ENCODE measurements around the gene MRAP. TPM values are rescaled to one million over a fixed set of nuclear protein-coding genes. Genes with fewer than 3 reads are reported as not detected.

MRAP gene
- total RNA-seq, 2 experiments from 2014 or later: not detected

DNA sequence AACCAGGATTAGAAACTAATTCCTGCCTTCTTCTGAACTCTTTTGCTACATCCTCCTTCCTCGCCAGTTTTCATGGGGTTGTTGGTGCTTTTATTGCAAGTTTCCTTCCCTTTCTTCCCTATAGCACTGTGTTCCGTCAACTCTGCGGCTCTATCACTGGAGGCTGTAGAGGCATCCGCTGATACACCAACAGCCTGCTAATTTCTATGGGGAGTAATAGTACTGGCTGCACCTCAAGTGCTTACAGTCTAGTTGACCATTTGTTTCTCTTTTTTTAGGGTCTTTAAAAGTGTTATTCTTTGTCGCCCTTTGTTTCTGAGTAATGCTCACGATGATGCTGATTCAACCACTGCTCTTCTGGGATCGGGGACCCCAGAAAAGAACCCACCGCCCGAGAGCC, 20.6 kb upstream of the MRAP start:
- Mint-ChIP-seq H3K9me3 (no peaks in the 10 kb centered on the region), H3K27ac (peak overlapping the region; percentile 96), H3K27me3 (no peaks in the 10 kb centered on the region), H3K36me3 (ENCODE audit: low read depth) (no peaks in the 10 kb centered on the region), H3K4me3 (peak overlapping the region; percentile 99), H3K4me1 (peaks cover 39% of the 10 kb centered on the region)
- CTCF ChIA-PET: no interaction called here
- no peak for DNase-seq
- POLR2A ChIA-PET: interaction anchor here (0.6 kb wide), 1 partner anchor 543 kb away, joined by 3 read pairs; no protein-coding TSS in a partner anchor

DNA sequence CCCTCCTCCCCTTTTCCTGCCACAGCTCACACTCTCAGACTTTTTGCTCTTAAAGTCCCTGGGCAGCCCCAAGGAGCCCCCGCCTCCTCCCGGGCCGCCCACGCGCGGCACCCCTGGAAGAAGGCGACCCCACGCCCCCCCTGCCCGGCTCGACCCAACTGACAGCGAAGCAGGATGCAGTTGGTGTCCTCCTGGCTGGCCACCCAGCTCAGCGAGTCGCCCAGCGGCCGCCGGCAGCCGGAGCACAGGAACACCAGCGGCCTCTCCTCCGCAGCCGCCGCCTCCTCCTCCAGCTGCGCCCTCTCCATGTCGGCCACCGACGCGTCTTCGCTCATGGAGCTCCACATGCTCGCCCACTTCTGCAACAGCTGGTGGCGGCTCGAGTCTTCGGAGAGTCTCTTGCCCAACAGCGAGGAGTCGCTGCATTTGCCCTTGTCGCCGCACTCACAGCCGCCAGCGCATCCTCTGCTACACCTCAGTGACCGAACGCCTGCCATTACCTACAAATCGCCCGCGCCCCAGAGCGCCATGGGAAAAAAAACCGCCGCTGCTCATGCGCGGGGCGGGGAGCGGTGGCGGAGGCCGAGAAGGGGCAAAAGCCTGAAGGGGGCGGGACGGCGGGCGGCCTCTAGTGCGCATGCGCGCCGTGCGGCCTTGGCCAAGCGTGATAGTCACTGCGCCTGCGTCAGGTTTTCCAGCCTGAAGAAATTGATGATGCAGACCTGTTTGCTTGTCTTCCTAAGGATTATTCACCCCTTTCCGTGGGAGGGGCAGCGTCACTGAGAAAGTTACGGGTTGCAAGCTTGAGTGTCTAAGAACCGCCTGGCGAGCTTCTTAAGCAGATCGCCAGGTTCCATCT, 19.9 kb upstream of the MRAP start, which contains the start of gene MIS18A:
Gene MIS18A (minus strand): TSS at position 532 of the 859 bp plus-strand sequence. CDS start 35 bp downstream, at position 497.
- peak; percentile 96 for DNase-seq
- Mint-ChIP-seq H3K4me3 (peak within 1 kb of the TSS; percentile 99), H3K27ac (peak within 1 kb of the TSS; percentile 96), H3K4me1 (peaks cover 39% of the 10 kb centered on the region), H3K36me3 (ENCODE audit: low read depth) (no peaks in the 10 kb centered on the region), H3K9me3 (no peaks in the 10 kb centered on the region), H3K27me3 (no peaks in the 10 kb centered on the region)
- POLR2A ChIA-PET: interaction anchor here (0.6 kb wide), 2 partner anchors 45 to 543 kb away, joined by 3 to 7 read pairs; no protein-coding TSS in a partner anchor
- CTCF ChIA-PET: no interaction called here

DNA sequence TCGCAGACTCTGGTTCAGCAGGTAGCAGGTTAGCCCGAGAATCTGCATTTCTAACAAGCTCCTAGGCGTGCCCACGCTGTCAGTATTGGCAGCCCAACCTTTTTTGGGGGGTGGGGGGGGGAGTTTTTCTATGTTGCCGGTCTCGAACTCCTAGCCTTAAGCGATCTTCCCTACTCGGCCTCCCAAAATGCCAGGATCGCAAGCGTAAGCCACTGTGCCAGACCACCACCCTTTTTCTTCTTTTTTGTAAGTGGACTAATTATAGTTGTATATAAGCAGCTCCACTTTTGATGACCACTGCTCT, 19.3 kb upstream of the MRAP start:
- DNase-seq: no peak
- Mint-ChIP-seq H3K4me3 (peak overlapping the region; percentile 99), H3K36me3 (ENCODE audit: low read depth) (no peaks in the 10 kb centered on the region), H3K9me3 (no peaks in the 10 kb centered on the region), H3K27me3 (no peaks in the 10 kb centered on the region), H3K4me1 (peaks cover 39% of the 10 kb centered on the region), H3K27ac (peak overlapping the region; percentile 96)
- CTCF ChIA-PET: no interaction called here
- POLR2A ChIA-PET: interaction anchor here (0.6 kb wide), 1 partner anchor 45 kb away, joined by 7 read pairs; no protein-coding TSS in a partner anchor

DNA sequence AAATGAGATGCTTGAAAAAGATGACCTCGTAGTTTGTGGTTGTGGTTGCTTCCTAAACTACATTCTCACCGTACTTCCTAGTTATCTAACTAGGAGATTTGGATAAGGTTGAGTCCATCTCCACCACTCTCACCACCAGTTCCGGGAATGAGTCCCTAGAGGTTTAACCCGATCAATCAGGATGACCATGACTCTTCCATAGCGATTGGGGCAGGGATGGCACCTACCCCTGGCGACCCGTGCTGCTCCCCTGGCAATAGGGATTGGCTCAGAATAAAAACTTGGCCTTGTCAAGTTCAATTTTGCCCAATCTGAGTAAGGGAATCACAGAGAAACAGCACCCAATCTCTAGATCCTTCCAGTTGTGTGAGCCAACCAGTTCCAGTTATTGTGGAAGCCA, 17.1 kb upstream of the MRAP start:
- Mint-ChIP-seq H3K4me1 (peaks cover 34% of the 10 kb centered on the region), H3K4me3 (no peak overlapping the region), H3K27me3 (no peaks in the 10 kb centered on the region), H3K27ac (no peak overlapping the region), H3K9me3 (no peaks in the 10 kb centered on the region), H3K36me3 (ENCODE audit: low read depth) (no peaks in the 10 kb centered on the region)
- CTCF ChIA-PET: no interaction called here
- POLR2A ChIA-PET: no interaction called here
- no peak for DNase-seq

DNA sequence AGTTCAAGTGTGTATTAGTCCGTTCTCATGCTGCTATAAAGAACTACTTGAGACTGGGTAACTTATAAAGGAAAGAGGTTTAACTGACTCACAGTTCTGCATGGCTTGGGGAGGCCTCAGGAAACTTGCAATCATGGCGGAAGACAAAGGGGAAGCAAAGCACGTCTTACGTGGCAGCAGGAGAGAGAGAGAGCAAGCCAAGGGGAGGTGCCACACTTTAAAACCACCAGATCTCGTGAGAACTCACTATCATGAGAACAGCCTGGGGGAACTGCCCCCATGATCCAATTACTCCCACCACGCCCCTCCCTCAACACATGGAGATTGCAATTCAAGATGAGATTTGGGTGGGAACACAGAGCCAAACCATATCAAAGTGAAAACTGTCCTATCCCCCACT, 15.7 kb upstream of the MRAP start:
- no peaks in the 10 kb centered on the region for H3K9me3 Mint-ChIP-seq
- no peaks in the 10 kb centered on the region for H3K36me3 Mint-ChIP-seq (ENCODE audit: low read depth)
- H3K4me1 Mint-ChIP-seq: peaks cover 25% of the 10 kb centered on the region
- no peak for DNase-seq
- ChIA-PET POLR2A (no interaction called here), CTCF (no interaction called here)
- H3K27me3 Mint-ChIP-seq: no peaks in the 10 kb centered on the region
- H3K4me3 Mint-ChIP-seq: no peak overlapping the region
- no peak overlapping the region for H3K27ac Mint-ChIP-seq

DNA sequence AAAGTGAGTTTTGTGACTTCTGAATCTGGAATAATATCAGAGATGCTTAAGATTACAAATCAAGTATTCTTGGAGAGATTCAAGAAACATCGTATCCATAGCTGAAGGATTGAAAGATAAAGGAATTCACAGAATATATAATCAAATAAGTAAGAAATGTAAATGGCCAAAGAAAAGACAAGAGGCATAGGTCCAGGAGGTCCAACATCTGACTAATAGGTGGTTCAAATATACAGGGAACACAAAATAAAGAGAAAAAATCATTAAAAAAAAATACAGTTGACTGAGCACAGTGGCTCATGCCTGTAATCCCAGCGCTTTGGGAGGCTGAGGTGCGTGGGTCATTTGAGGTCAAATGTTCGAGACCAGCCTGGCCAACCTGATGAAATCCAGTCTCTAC, 13.2 kb upstream of the MRAP start:
- Mint-ChIP-seq H3K4me1 (peaks cover 5% of the 10 kb centered on the region), H3K27me3 (no peaks in the 10 kb centered on the region), H3K36me3 (ENCODE audit: low read depth) (no peaks in the 10 kb centered on the region), H3K4me3 (no peak overlapping the region), H3K27ac (no peak overlapping the region), H3K9me3 (no peaks in the 10 kb centered on the region)
- POLR2A ChIA-PET: no interaction called here
- CTCF ChIA-PET: interaction anchor here (1.1 kb wide), 1 partner anchor 86 kb away, joined by 3 read pairs; no protein-coding TSS in a partner anchor
- DNase-seq: no peak

DNA sequence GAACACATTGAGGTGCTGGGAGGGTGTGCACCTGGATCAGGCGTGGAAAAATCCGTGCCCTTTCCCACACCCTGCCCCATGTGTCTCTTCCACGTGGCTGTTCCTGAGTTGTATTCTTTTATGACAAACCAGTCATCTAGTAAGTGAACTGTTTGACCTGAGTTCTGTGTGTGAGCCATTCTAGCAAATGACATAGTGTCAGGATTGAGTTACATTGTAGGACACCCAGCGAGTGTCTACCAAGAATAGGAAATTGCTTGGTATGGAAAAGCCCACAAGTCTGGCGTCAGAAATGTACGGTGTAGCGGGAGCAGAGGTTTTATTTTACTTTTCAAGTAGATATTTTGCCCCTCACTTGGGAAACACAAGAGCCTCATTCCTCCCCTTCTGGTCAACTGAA, 1.2 kb upstream of the MRAP start:
- CTCF ChIA-PET: no interaction called here

DNA sequence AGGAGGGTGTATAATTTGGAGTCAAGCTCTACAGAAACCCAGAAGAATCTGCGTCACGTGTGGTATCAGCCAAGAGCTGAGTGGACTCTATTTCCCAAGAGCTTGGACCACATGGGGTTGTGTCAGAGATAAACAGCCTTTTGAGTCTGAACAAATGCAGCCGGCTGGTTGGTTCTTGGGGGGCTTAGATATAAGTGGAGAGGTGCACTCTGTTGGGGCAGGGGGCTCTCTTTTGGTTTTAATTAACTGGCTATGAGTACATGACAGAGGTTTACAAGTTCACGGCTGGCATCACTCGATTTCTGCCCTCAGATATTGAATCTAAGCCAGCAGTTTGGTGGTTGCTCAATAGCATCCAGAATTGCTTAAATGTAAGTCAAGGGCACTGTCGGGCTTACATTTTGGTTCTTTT, 501 bp upstream of the MRAP start:
- H3K9me3 Mint-ChIP-seq: no peaks in the 10 kb centered on the region
- H3K27me3 Mint-ChIP-seq: no peaks in the 10 kb centered on the region
- H3K4me1 Mint-ChIP-seq: no peaks in the 10 kb centered on the region
- H3K36me3 Mint-ChIP-seq (ENCODE audit: low read depth): peaks cover 7% of the 10 kb centered on the region
- no peak overlapping the region for H3K27ac Mint-ChIP-seq
- no peak for DNase-seq
- ChIA-PET POLR2A (interaction anchor here (0.6 kb wide), 1 partner anchor 1428 kb away, joined by 5 read pairs; no protein-coding TSS in a partner anchor), CTCF (no interaction called here)
- H3K4me3 Mint-ChIP-seq: no peak overlapping the region

More for the DNA sequence above, 1.2 kb upstream of the MRAP start:
- H3K4me3 Mint-ChIP-seq: no peak overlapping the region
- peaks cover 7% of the 10 kb centered on the region for H3K36me3 Mint-ChIP-seq (ENCODE audit: low read depth)
- H3K9me3 Mint-ChIP-seq: no peaks in the 10 kb centered on the region
- H3K27ac Mint-ChIP-seq: no peak overlapping the region
- no peaks in the 10 kb centered on the region for H3K4me1 Mint-ChIP-seq
- POLR2A ChIA-PET: interaction anchor here (0.6 kb wide), 1 partner anchor 1427 kb away, joined by 5 read pairs; no protein-coding TSS in a partner anchor
- H3K27me3 Mint-ChIP-seq: no peaks in the 10 kb centered on the region
- no peak for DNase-seq

DNA sequence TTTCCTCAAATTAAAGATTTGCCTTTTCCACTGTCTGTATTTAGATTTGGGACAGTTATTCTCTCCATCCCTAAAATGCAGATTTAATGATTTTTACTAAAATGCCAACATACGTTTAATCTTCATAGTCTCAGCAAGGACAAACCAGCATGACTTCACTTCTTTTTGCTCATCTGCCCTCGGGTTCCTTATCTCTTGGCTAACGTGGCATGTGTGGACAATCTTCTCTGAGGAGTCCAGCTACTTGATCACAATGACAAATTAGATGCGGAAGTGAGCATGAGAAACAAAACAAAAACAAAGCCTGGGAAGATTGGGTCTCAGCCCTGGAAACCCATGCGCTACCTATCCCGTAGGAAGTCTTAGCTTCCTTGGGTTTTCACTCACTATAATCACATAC, 1.0 kb downstream of the MRAP start:
- Mint-ChIP-seq H3K27ac (no peak overlapping the region), H3K4me1 (no peaks in the 10 kb centered on the region), H3K36me3 (ENCODE audit: low read depth) (peaks cover 7% of the 10 kb centered on the region), H3K9me3 (no peaks in the 10 kb centered on the region), H3K4me3 (no peak overlapping the region), H3K27me3 (no peaks in the 10 kb centered on the region)
- DNase-seq: no peak
- ChIA-PET CTCF (no interaction called here), POLR2A (no interaction called here)

DNA sequence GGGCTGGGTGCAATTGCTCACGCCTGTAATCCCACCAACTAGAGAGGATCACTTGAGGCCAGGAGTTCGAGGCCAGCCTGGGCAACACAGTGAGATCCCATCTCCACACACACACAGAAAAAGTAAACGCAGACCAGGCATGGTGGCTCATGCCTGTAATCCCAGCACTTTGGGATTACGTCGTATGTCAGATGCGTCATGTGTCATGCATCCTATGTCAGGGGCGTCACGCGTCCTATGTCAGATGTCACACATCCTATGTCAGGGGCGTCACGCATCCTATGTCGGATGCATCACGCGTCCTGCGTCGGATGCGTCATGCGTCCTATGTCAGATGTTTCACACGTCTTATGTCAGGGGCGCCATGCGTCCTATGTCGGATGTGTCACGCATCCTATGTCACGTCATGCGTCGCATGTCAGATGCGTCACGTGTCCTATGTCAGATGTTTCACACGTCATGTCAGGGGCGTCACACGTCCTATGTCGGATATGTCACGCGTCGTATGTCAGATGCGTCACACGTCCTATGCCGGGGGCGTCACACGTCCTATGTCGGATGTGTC, 1.5 kb downstream of the MRAP start:
- no peaks in the 10 kb centered on the region for H3K4me1 Mint-ChIP-seq
- H3K4me3 Mint-ChIP-seq: no peak overlapping the region
- no peak overlapping the region for H3K27ac Mint-ChIP-seq
- no peaks in the 10 kb centered on the region for H3K9me3 Mint-ChIP-seq
- ChIA-PET POLR2A (no interaction called here), CTCF (no interaction called here)
- H3K27me3 Mint-ChIP-seq: no peaks in the 10 kb centered on the region
- peaks cover 7% of the 10 kb centered on the region for H3K36me3 Mint-ChIP-seq (ENCODE audit: low read depth)
- DNase-seq: no peak

DNA sequence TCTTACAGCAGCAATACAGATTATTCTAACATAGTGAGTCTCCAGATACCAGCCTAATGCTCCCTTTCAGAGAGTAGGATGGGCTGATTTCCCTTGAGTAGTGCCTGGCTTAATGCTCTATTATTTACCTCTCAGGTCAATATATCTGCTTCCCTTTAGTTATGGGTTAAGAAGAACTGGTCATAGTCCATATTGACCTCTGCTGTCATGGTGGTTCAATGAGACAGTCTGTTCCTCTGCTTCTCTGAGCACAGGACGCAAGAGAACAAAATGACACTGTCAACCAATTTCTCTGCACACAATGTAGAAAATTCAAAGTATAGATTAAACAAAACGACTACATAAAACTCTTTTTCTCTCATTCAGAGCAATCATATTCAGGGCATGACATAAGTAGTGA, 2.9 kb downstream of the MRAP start:
- ChIA-PET CTCF (no interaction called here), POLR2A (no interaction called here)
- H3K4me3 Mint-ChIP-seq: no peak overlapping the region
- no peaks in the 10 kb centered on the region for H3K4me1 Mint-ChIP-seq
- no peaks in the 10 kb centered on the region for H3K27me3 Mint-ChIP-seq
- H3K27ac Mint-ChIP-seq: no peak overlapping the region
- no peak for DNase-seq
- peaks cover 8% of the 10 kb centered on the region for H3K36me3 Mint-ChIP-seq (ENCODE audit: low read depth)
- H3K9me3 Mint-ChIP-seq: no peaks in the 10 kb centered on the region

DNA sequence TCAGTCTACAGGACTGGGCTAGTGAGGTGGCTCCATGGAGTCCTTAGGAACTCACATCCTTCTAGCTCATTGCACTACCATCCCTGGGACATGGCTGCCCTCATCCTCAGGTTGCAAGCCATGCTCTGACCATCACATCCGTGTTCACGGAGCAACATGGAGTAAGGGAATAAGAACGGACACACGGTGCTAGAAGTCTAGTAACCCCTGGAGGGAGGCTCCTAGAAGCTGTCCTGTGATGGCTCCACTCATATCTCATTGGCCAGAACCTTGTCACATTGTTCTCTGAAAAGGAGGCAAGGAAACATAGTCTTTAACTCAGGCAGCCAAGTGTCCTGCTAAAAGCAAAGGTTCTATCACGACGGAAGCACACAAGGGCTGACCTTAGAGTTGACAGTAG, 3.9 kb downstream of the MRAP start:
- Mint-ChIP-seq H3K9me3 (no peaks in the 10 kb centered on the region), H3K27ac (no peak overlapping the region), H3K4me1 (no peaks in the 10 kb centered on the region), H3K4me3 (no peak overlapping the region), H3K36me3 (ENCODE audit: low read depth) (peaks cover 9% of the 10 kb centered on the region), H3K27me3 (no peaks in the 10 kb centered on the region)
- CTCF ChIA-PET: no interaction called here
- POLR2A ChIA-PET: no interaction called here
- no peak for DNase-seq

DNA sequence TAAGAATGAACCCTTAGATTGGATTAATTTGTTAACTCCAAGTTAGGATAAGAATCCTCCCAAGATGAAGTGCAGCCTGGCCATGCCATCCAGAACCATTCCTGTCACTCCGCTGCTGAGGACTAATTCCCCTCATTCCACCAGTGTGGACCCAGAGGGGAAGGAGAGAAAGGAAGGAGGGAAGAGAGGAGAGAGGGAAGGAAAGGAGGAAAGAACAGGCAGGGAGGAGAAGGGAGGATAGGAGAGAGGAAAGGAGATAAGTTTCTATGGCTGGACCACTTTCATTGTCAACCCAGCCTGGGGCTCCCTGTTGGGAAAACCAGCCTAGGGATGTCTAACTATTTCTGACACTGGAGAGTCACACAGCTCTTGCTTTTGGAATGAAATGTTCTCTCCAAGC, 4.7 kb downstream of the MRAP start:
- Mint-ChIP-seq H3K36me3 (ENCODE audit: low read depth) (peaks cover 9% of the 10 kb centered on the region), H3K27ac (no peak overlapping the region), H3K9me3 (no peaks in the 10 kb centered on the region), H3K4me1 (no peaks in the 10 kb centered on the region), H3K27me3 (no peaks in the 10 kb centered on the region), H3K4me3 (no peak overlapping the region)
- ChIA-PET CTCF (no interaction called here), POLR2A (no interaction called here)
- no peak for DNase-seq
